ENCODE measurements around the gene IL6R. TPM values are rescaled to one million over a fixed set of nuclear protein-coding genes. Genes with fewer than 3 reads are reported as not detected.

The IL6R gene
- total RNA-seq, 1 experiment from 2014 or later = 12.2 TPM

DNA sequence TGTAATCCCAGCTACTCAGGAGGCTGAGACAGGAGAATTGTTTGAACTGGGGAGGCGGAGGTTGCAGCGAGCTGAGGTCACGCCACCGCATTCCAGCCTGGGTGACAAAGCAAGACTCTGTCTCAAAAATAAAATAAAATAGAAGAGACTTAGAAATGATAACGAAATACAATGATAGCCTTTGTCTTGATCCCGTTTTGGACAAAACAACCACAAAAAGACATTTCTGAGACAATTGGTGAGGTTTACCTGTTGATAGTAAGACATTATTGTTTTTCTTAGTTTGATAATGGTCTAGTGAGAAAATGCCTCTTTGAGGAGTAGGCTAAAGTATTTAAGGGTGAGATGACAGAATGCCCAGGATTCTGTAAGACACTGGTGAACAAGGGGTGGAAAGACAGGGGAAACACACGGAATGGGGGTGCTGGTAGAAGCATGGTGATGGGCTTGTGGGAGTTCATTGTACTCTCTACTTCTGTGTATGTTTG lies 109.0 kb downstream of the IL6R start:
- in situ Hi-C loops (cut with HindIII; ENCODE audit: low pct_unique_long_range_greater_than_20kb, low sequenced_read_pairs) = no loop called here
- TF ChIP-seq, protein P1, sequence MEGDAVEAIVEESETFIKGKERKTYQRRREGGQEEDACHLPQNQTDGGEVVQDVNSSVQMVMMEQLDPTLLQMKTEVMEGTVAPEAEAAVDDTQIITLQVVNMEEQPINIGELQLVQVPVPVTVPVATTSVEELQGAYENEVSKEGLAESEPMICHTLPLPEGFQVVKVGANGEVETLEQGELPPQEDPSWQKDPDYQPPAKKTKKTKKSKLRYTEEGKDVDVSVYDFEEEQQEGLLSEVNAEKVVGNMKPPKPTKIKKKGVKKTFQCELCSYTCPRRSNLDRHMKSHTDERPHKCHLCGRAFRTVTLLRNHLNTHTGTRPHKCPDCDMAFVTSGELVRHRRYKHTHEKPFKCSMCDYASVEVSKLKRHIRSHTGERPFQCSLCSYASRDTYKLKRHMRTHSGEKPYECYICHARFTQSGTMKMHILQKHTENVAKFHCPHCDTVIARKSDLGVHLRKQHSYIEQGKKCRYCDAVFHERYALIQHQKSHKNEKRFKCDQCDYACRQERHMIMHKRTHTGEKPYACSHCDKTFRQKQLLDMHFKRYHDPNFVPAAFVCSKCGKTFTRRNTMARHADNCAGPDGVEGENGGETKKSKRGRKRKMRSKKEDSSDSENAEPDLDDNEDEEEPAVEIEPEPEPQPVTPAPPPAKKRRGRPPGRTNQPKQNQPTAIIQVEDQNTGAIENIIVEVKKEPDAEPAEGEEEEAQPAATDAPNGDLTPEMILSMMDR (IDR thresholded peaks at IDR 0.05) = no peak
- TF ChIP-seq SIN3A (IDR thresholded peaks at IDR 0.05; ENCODE audit: borderline replicate concordance, insufficient read depth, low read depth, low read length) = no peak
- no peak for TF ChIP-seq TCF7L2 (IDR thresholded peaks at IDR 0.05; ENCODE audit: low read depth, low read length)
- TF ChIP-seq POLR2AphosphoS5 (IDR thresholded peaks at IDR 0.05; ENCODE audit: low read depth, low read length) = no peak
- TF ChIP-seq, protein P2, sequence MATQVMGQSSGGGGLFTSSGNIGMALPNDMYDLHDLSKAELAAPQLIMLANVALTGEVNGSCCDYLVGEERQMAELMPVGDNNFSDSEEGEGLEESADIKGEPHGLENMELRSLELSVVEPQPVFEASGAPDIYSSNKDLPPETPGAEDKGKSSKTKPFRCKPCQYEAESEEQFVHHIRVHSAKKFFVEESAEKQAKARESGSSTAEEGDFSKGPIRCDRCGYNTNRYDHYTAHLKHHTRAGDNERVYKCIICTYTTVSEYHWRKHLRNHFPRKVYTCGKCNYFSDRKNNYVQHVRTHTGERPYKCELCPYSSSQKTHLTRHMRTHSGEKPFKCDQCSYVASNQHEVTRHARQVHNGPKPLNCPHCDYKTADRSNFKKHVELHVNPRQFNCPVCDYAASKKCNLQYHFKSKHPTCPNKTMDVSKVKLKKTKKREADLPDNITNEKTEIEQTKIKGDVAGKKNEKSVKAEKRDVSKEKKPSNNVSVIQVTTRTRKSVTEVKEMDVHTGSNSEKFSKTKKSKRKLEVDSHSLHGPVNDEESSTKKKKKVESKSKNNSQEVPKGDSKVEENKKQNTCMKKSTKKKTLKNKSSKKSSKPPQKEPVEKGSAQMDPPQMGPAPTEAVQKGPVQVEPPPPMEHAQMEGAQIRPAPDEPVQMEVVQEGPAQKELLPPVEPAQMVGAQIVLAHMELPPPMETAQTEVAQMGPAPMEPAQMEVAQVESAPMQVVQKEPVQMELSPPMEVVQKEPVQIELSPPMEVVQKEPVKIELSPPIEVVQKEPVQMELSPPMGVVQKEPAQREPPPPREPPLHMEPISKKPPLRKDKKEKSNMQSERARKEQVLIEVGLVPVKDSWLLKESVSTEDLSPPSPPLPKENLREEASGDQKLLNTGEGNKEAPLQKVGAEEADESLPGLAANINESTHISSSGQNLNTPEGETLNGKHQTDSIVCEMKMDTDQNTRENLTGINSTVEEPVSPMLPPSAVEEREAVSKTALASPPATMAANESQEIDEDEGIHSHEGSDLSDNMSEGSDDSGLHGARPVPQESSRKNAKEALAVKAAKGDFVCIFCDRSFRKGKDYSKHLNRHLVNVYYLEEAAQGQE (IDR thresholded peaks at IDR 0.05; ENCODE audit: insufficient read depth in 1 of 2, low read depth in 2 of 2, low read length in 1 of 2) = no peak
- no peak overlapping the region for H3K4me3 ChIP-seq (ENCODE audit: low read depth in 2 of 2, low read length in 2 of 2)
- no peak for ATAC-seq
- no TSS peak for BruUV-seq (replicated peaks)
- intact Hi-C loops (cut with micrococcal nuclease; ENCODE audit: unreplicated experiment) = no loop called here
- POLR2A ChIA-PET = no interaction called here
- no peaks in the 10 kb centered on the region for H3K4me1 ChIP-seq (ENCODE audit: control insufficient read depth, insufficient read depth, low read length)
- no peaks in the 10 kb centered on the region for H3K27me3 ChIP-seq (ENCODE audit: control insufficient read depth, insufficient read depth, low read length)
- no peak overlapping the region for H3K27ac ChIP-seq (ENCODE audit: low read length)
- no peaks in the 10 kb centered on the region for H3K9me3 ChIP-seq (ENCODE audit: control insufficient read depth, insufficient read depth, low read depth, low read length)
- H3K36me3 ChIP-seq (ENCODE audit: control insufficient read depth, insufficient read depth, low read length) = no peaks in the 10 kb centered on the region
- CTCF ChIA-PET = no interaction called here
- no peak for DNase-seq (ENCODE audit: low read depth, low spot score)

DNA sequence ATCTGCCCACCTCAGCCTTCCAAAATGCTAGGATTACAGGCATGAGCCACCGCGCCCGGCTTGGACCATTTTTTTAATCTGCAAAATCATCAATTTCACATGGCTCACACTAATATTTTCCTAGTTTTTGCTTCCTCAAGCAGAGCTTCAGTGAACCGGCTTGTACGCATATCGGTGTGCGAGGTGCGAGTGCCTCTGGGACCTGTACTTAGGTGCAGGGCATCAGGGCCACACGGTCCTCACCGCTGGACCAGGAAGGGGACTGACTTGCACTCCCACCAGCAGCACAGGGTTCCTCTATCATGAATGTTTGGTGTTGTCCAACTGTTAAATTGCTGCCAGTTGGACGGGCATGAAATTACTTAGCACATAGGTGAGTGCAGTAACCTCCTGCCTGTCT lies 112.5 kb downstream of the IL6R start:
- CTCF ChIA-PET = no interaction called here
- TF ChIP-seq SIN3A (IDR thresholded peaks at IDR 0.05; ENCODE audit: borderline replicate concordance, insufficient read depth, low read depth, low read length) (no peak), TCF7L2 (IDR thresholded peaks at IDR 0.05; ENCODE audit: low read depth, low read length) (no peak), POLR2AphosphoS5 (IDR thresholded peaks at IDR 0.05; ENCODE audit: low read depth, low read length) (no peak)
- TF ChIP-seq, protein P2 (IDR thresholded peaks at IDR 0.05; ENCODE audit: insufficient read depth in 1 of 2, low read depth in 2 of 2, low read length in 1 of 2) = no peak
- TF ChIP-seq, protein P1 (IDR thresholded peaks at IDR 0.05) = no peak
- DNase-seq (ENCODE audit: low read depth, low spot score) (no peak), ATAC-seq (no peak)
- POLR2A ChIA-PET = no interaction called here
- Histone ChIP-seq H3K4me1 (ENCODE audit: control insufficient read depth, insufficient read depth, low read length) (no peaks in the 10 kb centered on the region), H3K27ac (ENCODE audit: low read length) (no peak overlapping the region), H3K36me3 (ENCODE audit: control insufficient read depth, insufficient read depth, low read length) (no peaks in the 10 kb centered on the region), H3K4me3 (ENCODE audit: low read depth in 2 of 2, low read length in 2 of 2) (no peak overlapping the region), H3K9me3 (ENCODE audit: control insufficient read depth, insufficient read depth, low read depth, low read length) (no peaks in the 10 kb centered on the region), H3K27me3 (ENCODE audit: control insufficient read depth, insufficient read depth, low read length) (no peaks in the 10 kb centered on the region)
- intact Hi-C loops (cut with micrococcal nuclease; ENCODE audit: unreplicated experiment) = no loop called here
- no TSS peak for BruUV-seq (replicated peaks)
- in situ Hi-C loops (cut with HindIII; ENCODE audit: low pct_unique_long_range_greater_than_20kb, low sequenced_read_pairs) = no loop called here

Other genes with a start within 250 kb of the IL6R start
- gene TPM3, start 213.2 kb upstream of the IL6R start, total RNA-seq (2021; ENCODE audit: unreplicated experiment) = 545 TPM
- gene CFAP141, start 199.0 kb upstream of the IL6R start, total RNA-seq (2021; ENCODE audit: unreplicated experiment) = not detected
- 227 TPM for gene UBAP2L, start 184.4 kb upstream of the IL6R start, total RNA-seq (2021; ENCODE audit: unreplicated experiment)
- gene HAX1, start 132.7 kb upstream of the IL6R start, total RNA-seq (2021; ENCODE audit: unreplicated experiment) = 110 TPM
- gene AQP10, start 84.2 kb upstream of the IL6R start, total RNA-seq (2021; ENCODE audit: unreplicated experiment) = not detected
- gene ATP8B2, start 79.8 kb upstream of the IL6R start, total RNA-seq (2021; ENCODE audit: unreplicated experiment) = 14.7 TPM
- not detected for gene TDRD10, start 96.9 kb downstream of the IL6R start, total RNA-seq (2021; ENCODE audit: unreplicated experiment)
- gene SHE, start 97.1 kb downstream of the IL6R start, total RNA-seq (2021; ENCODE audit: unreplicated experiment) = 0.03 TPM
- 96.0 TPM for gene UBE2Q1, start 153.3 kb downstream of the IL6R start, total RNA-seq (2021; ENCODE audit: unreplicated experiment)
- 0.21 TPM for gene CHRNB2, start 162.4 kb downstream of the IL6R start, total RNA-seq (2021; ENCODE audit: unreplicated experiment)
- 136 TPM for gene ADAR, start 202.8 kb downstream of the IL6R start, total RNA-seq (2021; ENCODE audit: unreplicated experiment)

All from Panc1 (cell line).